SU-DHL-6 (cell line): Measurements from ENCODE around the gene RGS11.

ENCODE experiments used
- H2AFZ ChIP-seq: fragments of 200-600 bp; sonication (generic); 2 replicates; pipeline ENCODE4 v1.6.1; 2014; ENCODE audit warnings: low read depth, mild to moderate bottlenecking, moderate library complexity, mixed read lengths, antibody characterized with exemption, low read length; ENCODE audit not compliant: severe bottlenecking
- H3F3A ChIP-seq: fragments of 200-600 bp; shearing (Covaris generic); 2 replicates; pipeline ENCODE4 v1.6.0; 2016; ENCODE audit warnings: antibody characterized with exemption, mild to moderate bottlenecking; ENCODE audit not compliant: insufficient read depth
- H3K27ac ChIP-seq: fragments of 200-600 bp; sonication (generic); 2 replicates; pipeline ENCODE4 v1.5.1; 2016; ENCODE audit warnings: low read depth, mild to moderate bottlenecking, low read length, moderate library complexity, mixed read lengths
- H3K27me3 ChIP-seq: fragments of 200-600 bp; sonication (generic), shearing (Covaris generic); 2 replicates; pipeline ENCODE4 v1.6.0; 2014; ENCODE audit warnings: mild to moderate bottlenecking, low read length
- H3K36me3 ChIP-seq: fragments of 200-600 bp; sonication (generic); 2 replicates; pipeline ENCODE4 v1.6.1; 2014; ENCODE audit warnings: mild to moderate bottlenecking, low read length, mixed read lengths
- H3K4me2 ChIP-seq: fragments of 300-600, 200-600 bp; shearing (Covaris generic), sonication (generic); 2 replicates; pipeline ENCODE4 v1.6.0; 2014; ENCODE audit warnings: low read length, low read depth, mild to moderate bottlenecking; ENCODE audit not compliant: poor library complexity, severe bottlenecking
- H3K4me3 ChIP-seq: fragments of 200-600 bp; sonication (generic); 2 replicates; pipeline ENCODE4 v1.5.1; 2014; ENCODE audit warnings: antibody characterized with exemption, low read length, mild to moderate bottlenecking, mixed read lengths; ENCODE audit not compliant: insufficient read depth, poor library complexity, severe bottlenecking
- H3K79me2 ChIP-seq: fragments of 200-600 bp; sonication (generic); 2 replicates; pipeline ENCODE4 v1.6.1; 2014; ENCODE audit warnings: mild to moderate bottlenecking, low read length, moderate library complexity; ENCODE audit not compliant: insufficient read depth
- H3K9ac ChIP-seq: fragments of 200-600 bp; sonication (generic); 2 replicates; pipeline ENCODE4 v1.7.0; 2014; ENCODE audit warnings: mild to moderate bottlenecking, low read length
- H3K9me2 ChIP-seq: fragments of 200-600 bp; sonication (generic); replicated peaks from 2 replicates; pipeline ENCODE4 v1.6.1; 2014; ENCODE audit warnings: low read length; ENCODE audit not compliant: insufficient read depth
- H3K9me3 ChIP-seq: fragments of 200-600 bp; sonication (generic); 2 replicates; pipeline ENCODE4 v1.6.1; 2014; ENCODE audit warnings: low read length, mixed read lengths; ENCODE audit not compliant: insufficient read depth
- H4K20me1 ChIP-seq: fragments of 200-600 bp; sonication (generic); 2 replicates; pipeline ENCODE4 v1.6.1; 2014; ENCODE audit warnings: low read depth, mild to moderate bottlenecking, antibody characterized with exemption, low read length, moderate library complexity, mixed read lengths
- EZH2phosphoT487 ChIP-seq: fragments of 200-600 bp; sonication (generic), shearing (Covaris generic); conservative IDR thresholded peaks from 2 replicates; pipeline ENCODE4 v1.6.1; 2018; ENCODE audit warnings: mild to moderate bottlenecking, antibody characterized with exemption, low read length, moderate library complexity, mixed read lengths
- TF ChIP-seq, protein P1 (sequence below): fragments of 200-600 bp; sonication (generic); IDR thresholded peaks from one replicate; pipeline ENCODE4 v1.5.1; 2017; ENCODE audit warnings: antibody characterized with exemption, mild to moderate bottlenecking, low read length, moderate library complexity; ENCODE audit not compliant: insufficient read depth, poor library complexity, severe bottlenecking

RGS11 gene

DNA sequence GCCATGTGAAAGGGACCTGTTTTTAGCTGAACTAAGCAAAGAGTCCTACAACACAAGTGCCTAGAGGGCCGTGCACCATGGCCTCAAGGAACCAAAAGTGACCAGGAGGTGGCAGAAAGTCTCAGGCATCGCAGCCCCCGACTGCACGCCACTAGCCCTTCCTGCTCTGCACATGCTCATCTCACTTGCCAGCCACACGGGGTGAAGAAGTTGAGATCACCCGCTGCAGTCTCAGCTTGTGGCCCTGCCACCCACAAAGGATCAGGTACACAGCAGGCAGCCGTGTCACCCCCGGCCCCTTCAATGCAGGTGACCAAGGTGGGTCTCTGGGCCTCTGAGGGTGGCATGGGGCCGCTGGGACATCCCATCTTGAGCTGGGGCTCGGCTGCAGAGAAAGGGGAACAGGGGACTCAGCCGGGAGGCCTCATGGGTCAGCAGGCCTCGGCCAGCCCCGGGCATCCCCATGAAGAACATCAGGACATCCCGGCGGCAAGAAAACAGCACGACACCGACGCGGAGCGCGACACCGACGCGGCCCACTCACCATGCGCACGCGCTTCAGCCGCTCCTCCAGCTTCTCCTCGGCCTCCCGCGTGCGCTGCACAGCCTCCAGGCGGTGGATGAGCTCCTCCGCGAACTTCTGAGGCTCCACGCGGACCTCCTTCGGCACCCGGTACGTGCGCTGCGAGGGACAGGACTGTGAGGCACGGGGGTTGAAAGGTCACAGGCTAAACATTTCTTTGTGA lies 28.2 kb upstream of the RGS11 start:
- no peaks in the 10 kb centered on the region for H3K9me3 ChIP-seq

DNA sequence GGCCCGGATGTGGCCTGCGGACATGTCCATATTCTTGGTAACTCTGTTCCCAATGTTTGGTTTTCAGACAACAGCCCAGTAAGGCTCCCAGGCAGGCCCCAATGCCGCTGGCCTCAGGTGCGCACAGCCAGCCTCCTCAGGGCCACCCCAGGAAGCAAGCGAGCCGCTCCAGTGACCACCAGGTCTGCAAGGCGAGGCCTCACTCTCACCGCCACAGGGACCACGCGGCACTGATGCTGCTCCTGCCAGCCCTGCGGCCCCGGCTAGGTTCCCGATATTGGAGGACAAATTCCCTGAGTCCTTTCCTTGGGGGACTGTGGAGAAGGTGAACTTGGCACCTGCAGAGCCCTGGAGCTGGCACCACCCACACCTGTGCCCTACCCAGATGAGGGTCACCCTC lies 26.2 kb upstream of the RGS11 start:
- H3K79me2 ChIP-seq: no peaks in the 10 kb centered on the region
- H3K4me3 ChIP-seq: no peak overlapping the region

More for the DNA sequence above, 28.2 kb upstream of the RGS11 start:
- no peak overlapping the region for H3K9ac ChIP-seq
- no peak overlapping the region for H3K4me3 ChIP-seq
- H4K20me1 ChIP-seq: no peaks in the 10 kb centered on the region
- H3K27me3 ChIP-seq: no peaks in the 10 kb centered on the region
- H3K4me2 ChIP-seq: no peak overlapping the region
- H3F3A ChIP-seq: no peaks in the 10 kb centered on the region
- no peak overlapping the region for H3K27ac ChIP-seq
- TF ChIP-seq, protein P1, sequence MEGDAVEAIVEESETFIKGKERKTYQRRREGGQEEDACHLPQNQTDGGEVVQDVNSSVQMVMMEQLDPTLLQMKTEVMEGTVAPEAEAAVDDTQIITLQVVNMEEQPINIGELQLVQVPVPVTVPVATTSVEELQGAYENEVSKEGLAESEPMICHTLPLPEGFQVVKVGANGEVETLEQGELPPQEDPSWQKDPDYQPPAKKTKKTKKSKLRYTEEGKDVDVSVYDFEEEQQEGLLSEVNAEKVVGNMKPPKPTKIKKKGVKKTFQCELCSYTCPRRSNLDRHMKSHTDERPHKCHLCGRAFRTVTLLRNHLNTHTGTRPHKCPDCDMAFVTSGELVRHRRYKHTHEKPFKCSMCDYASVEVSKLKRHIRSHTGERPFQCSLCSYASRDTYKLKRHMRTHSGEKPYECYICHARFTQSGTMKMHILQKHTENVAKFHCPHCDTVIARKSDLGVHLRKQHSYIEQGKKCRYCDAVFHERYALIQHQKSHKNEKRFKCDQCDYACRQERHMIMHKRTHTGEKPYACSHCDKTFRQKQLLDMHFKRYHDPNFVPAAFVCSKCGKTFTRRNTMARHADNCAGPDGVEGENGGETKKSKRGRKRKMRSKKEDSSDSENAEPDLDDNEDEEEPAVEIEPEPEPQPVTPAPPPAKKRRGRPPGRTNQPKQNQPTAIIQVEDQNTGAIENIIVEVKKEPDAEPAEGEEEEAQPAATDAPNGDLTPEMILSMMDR: no peak
- no peak for TF ChIP-seq EZH2phosphoT487
- H3K9me2 ChIP-seq: no peaks in the 10 kb centered on the region
- H3K36me3 ChIP-seq: no peaks in the 10 kb centered on the region
- H2AFZ ChIP-seq: no peak overlapping the region
- no peaks in the 10 kb centered on the region for H3K79me2 ChIP-seq

DNA sequence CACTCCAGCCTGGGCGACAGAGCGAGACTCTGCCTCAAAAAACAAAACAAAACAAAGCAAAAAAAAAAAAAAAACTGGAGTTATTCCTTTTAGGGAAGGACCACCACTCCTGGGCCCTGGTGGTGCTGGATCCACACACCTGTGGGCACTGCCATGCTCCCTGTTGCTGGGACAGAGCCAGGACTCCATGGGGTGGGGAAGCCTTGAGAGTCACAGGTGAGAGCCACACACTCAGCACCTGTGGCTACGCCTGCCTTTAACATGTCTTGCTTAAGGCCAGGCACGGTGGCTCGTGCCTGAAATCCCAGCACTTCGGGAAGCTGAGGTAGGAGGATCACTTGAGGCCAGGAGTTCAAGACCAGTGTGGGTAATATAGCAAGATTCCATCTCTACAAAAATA lies 25.5 kb upstream of the RGS11 start:
- Histone ChIP-seq H3K79me2 (no peaks in the 10 kb centered on the region), H2AFZ (no peak overlapping the region), H3K4me2 (no peak overlapping the region), H3K36me3 (no peaks in the 10 kb centered on the region), H3K9ac (no peak overlapping the region), H3K9me3 (no peaks in the 10 kb centered on the region), H3K27ac (no peak overlapping the region), H3K27me3 (no peaks in the 10 kb centered on the region), H4K20me1 (no peaks in the 10 kb centered on the region), H3K4me3 (no peak overlapping the region), H3F3A (no peaks in the 10 kb centered on the region), H3K9me2 (no peaks in the 10 kb centered on the region)
- TF ChIP-seq, protein P1: no peak
- no peak for TF ChIP-seq EZH2phosphoT487

More for the DNA sequence above, 26.2 kb upstream of the RGS11 start:
- no peaks in the 10 kb centered on the region for H3K9me2 ChIP-seq
- H3K4me2 ChIP-seq: no peak overlapping the region
- H3K27me3 ChIP-seq: no peaks in the 10 kb centered on the region
- H3F3A ChIP-seq: no peaks in the 10 kb centered on the region
- no peak overlapping the region for H2AFZ ChIP-seq
- H3K9me3 ChIP-seq: no peaks in the 10 kb centered on the region
- H3K9ac ChIP-seq: no peak overlapping the region
- TF ChIP-seq, protein P1: no peak
- TF ChIP-seq EZH2phosphoT487: no peak
- no peak overlapping the region for H3K27ac ChIP-seq
- no peaks in the 10 kb centered on the region for H4K20me1 ChIP-seq
- no peaks in the 10 kb centered on the region for H3K36me3 ChIP-seq
